MG63 (cell line): ENCODE data around the gene RIN2. TPM values are rescaled to one million over a fixed set of nuclear protein-coding genes. Genes with fewer than 3 reads are reported as not detected.

Source experiments
- DNase-seq: peaks from one replicate; pipeline ENCODE4 v3.0.0-alpha.2; 2020
- H3K27me3 ChIP-seq: fragments of 250-450 bp; sonication (Bioruptor Pico); 2 replicates; pipeline ENCODE4 v1.5.1; 2020; ENCODE audit warnings: mild to moderate bottlenecking, moderate library complexity
- H3K36me3 ChIP-seq: fragments of 250-450 bp; sonication (Bioruptor Pico); 2 replicates; pipeline ENCODE4 v1.5.1; 2020; ENCODE audit warnings: mild to moderate bottlenecking, moderate library complexity
- H3K4me3 ChIP-seq: fragments of 250-450 bp; sonication (Bioruptor Pico); 2 replicates; pipeline ENCODE4 v1.5.1; 2020; ENCODE audit warnings: mild to moderate bottlenecking, moderate library complexity
- H3K9me3 ChIP-seq: fragments of 250-450 bp; sonication (Bioruptor Pico); 2 replicates; pipeline ENCODE4 v1.5.1; 2020; ENCODE audit warnings: mild to moderate bottlenecking, moderate library complexity
- total RNA-seq: library from RNA; depleted of rRNA; stranded (reverse); fragments of >200 nt; shearing (Covaris generic); gene quantifications from 2 replicates; pipeline ENCODE4 v1.2.3, GENCODE V29; 2014; ENCODE audit warnings: low replicate concordance; rRNA removed

RIN2 gene, protein sequence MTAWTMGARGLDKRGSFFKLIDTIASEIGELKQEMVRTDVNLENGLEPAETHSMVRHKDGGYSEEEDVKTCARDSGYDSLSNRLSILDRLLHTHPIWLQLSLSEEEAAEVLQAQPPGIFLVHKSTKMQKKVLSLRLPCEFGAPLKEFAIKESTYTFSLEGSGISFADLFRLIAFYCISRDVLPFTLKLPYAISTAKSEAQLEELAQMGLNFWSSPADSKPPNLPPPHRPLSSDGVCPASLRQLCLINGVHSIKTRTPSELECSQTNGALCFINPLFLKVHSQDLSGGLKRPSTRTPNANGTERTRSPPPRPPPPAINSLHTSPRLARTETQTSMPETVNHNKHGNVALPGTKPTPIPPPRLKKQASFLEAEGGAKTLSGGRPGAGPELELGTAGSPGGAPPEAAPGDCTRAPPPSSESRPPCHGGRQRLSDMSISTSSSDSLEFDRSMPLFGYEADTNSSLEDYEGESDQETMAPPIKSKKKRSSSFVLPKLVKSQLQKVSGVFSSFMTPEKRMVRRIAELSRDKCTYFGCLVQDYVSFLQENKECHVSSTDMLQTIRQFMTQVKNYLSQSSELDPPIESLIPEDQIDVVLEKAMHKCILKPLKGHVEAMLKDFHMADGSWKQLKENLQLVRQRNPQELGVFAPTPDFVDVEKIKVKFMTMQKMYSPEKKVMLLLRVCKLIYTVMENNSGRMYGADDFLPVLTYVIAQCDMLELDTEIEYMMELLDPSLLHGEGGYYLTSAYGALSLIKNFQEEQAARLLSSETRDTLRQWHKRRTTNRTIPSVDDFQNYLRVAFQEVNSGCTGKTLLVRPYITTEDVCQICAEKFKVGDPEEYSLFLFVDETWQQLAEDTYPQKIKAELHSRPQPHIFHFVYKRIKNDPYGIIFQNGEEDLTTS
- total RNA-seq = 14.3 and 15.2 TPM in 2 replicates

DNA sequence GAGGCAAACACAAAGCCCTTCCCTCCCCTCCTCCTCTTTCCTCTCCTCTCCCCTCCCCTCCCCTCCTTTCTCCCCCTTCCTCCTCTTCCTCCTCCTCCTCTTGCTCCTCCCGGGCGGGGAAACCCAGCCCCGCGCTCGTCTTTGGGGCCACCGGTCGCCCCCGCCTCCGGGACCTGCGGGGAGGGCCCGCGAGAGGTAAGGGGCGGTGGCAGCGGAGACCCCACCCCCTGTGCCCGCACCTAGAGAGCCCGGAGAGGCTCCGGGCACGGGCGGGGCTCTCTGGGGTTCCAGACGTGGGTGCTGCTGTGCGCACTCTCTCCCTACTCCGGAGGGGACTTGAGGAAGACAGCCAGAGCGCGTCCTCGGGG, at the start of gene RIN2:
Gene RIN2 (plus strand): TSS at position 126 of the 368 bp plus-strand sequence. CDS start 131,344 bp downstream, outside the sequence.
- DNase-seq = no peak
- Histone ChIP-seq H3K4me3 (peak within 1 kb of the TSS; percentile 57), H3K36me3 (no peaks in the 10 kb centered on the region), H3K27me3 (no peaks in the 10 kb centered on the region), H3K9me3 (no peaks in the 10 kb centered on the region)

DNA sequence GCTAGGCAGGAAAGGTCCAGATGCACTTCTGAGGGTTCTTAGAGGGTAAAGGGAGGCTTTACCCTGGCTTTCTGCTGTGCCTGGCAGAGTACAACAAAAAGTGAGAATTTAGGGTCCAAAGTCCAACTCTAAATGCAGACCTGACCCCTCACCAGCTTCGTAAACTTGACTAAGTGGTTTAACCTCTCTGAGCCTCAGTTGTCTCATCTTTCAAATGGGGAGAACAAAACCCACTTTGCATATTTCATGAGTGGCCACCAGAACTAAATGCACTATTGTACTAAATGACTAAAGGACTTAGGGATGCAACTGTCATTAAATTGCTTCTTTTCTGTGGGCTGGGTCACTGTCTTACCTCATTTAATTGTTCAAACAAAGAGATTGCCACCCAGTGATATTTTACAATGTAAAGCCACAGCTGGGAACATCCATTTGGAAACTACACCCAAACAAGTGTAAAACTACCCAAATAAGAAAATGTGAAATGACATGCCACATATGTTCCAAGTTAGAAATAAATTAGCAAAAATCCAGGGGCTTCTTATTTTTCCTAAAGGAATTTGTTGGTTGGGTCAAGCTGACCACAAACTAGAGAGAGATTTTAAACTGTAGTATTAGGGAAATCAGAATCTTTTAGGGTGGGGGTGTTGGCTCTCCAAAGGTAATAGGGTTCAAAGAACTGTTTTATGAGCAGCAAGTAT, 48.3 kb upstream of the RIN2 start:
- Histone ChIP-seq H3K36me3 (no peaks in the 10 kb centered on the region), H3K27me3 (no peaks in the 10 kb centered on the region; the same call in 1 of the 2 replicates), H3K4me3 (no peak overlapping the region), H3K9me3 (no peaks in the 10 kb centered on the region)
- DNase-seq = no peak

DNA sequence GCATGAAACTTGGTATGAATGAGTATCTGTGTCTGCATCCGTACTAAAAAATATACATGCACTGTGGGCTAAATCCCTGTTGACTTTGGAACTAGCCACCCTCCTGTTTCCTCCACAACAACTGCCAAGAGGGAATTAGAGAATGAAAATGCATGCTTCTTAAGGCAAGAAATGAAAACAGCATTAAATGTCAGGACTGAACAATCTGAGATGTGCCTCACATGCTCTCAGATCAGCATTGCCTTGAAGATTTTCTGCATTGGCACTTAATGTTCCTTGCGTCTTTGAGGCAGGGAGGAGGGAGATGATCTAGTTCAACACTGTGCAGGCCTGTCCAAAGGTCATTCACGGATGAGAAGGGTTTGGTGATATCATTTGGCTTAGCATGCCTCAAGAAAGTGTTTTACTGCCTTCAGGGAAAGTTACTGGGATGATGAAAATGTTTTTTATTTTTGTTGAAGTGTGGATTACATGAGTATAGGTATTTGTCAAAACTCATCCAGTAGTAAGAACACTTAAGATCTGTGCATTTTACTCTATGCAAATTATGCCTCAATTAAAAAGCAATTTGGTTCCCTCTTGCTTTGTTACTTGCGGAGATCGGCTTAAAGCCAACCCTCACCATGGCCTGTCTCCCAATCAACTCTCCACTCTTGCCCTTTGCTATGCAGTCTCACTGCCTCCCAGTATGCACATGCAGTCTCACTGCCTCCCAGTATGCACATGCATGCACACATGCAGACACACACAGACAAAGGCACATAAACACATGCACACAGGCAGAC, 47.5 kb upstream of the RIN2 start:
- Histone ChIP-seq H3K36me3 (no peaks in the 10 kb centered on the region), H3K4me3 (no peak overlapping the region), H3K9me3 (no peaks in the 10 kb centered on the region), H3K27me3 (no peaks in the 10 kb centered on the region; the same call in 1 of the 2 replicates)
- DNase-seq = no peak

DNA sequence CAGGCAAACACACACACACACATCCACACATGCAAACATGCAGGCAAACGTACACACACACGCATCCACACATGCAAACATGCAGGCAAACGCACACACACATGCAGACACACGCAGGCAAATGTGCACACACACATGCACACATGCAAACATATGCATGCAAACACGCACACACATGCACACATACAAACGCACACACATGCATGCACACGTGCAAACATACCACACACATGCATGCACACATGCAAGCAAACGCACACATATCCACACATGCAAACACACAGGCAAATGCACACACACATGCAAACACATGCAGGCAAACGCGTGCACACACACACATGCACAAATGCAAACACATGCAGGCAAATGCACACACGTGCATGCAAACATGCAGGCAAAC, 46.9 kb upstream of the RIN2 start:
- Histone ChIP-seq H3K36me3 (no peaks in the 10 kb centered on the region), H3K27me3 (no peaks in the 10 kb centered on the region; the same call in 1 of the 2 replicates), H3K9me3 (no peaks in the 10 kb centered on the region), H3K4me3 (no peak overlapping the region)
- DNase-seq = no peak

DNA sequence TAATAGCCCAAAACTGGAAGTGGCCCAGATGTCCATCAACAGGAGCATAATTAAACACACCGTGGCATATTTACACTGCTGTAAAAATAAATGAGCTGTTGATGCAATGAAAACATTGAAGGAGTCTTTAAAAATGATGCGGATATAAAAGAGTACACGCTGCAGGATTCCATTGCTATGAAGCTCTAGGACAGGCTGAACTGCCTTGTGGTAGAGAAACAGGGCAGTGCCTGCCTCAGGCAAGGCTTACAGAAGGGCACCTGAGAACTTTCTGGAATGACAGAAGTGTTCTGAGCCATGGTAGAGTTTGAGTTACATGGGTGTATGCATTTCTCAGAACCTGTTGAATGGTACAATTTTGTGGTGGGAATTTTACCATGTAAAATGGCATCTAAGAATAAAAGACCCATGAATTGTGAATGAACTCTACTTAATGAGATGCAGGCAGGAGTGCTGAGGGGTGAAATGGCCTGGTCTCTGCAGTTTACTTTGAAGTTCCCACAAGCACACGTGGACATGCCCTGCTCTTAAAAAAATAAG, 45.3 kb upstream of the RIN2 start:
- DNase-seq = no peak
- no peaks in the 10 kb centered on the region; the same call in 1 of the 2 replicates for H3K27me3 ChIP-seq
- no peaks in the 10 kb centered on the region for H3K36me3 ChIP-seq
- H3K4me3 ChIP-seq = no peak overlapping the region
- no peaks in the 10 kb centered on the region for H3K9me3 ChIP-seq

DNA sequence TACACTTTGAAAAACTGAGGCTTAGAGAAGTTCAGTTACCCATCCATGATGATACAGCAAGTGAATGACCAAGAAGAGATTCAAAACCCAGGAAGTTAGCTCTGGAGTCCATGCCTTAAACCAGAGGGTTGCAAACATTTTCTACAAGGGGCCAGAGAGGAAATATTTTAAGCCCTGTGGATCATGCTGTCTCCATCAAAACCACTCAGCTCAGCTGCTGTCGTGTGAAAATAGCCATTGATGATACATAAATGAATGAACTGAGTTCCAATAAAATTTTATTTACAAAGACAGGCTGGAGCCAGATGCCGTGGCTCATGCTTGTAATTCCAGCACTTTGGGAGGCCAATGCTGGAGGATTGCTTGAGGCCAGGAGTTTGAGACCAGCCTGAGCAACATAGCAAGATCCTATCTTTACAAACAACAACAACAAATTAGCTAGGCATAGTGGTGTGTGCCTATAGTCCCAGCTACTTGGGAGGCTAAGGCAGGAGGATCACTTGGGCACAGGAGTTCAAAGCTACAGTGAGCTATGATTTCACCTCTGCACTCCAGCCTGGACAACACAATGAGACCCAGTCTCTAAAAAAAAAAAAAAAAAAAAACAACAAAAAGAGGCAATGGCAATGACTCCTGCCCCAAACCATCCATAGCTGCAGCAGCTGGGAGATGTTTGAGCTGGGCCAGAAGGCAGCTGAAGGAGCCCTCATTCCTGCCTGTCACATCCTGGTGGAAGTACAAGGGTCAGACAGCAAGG, 44.1 kb upstream of the RIN2 start:
- Histone ChIP-seq H3K36me3 (no peaks in the 10 kb centered on the region), H3K4me3 (no peak overlapping the region), H3K27me3 (no peaks in the 10 kb centered on the region), H3K9me3 (no peaks in the 10 kb centered on the region)
- no peak for DNase-seq

DNA sequence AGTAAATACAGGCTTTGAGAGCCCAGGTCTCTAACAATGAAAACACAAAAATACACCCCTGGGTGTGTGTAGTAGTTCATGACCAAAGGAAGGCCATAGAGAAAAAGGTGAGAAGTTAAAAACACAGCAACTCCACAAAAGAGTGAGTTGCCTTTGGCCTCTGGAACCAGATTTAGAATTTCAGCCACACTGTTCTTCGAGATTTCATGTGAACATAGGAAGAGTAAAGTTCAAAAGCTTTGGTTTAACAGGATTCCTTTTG, 43.5 kb upstream of the RIN2 start:
- no peak for DNase-seq
- H3K4me3 ChIP-seq = no peak overlapping the region
- no peaks in the 10 kb centered on the region for H3K9me3 ChIP-seq
- no peaks in the 10 kb centered on the region for H3K36me3 ChIP-seq
- H3K27me3 ChIP-seq = no peaks in the 10 kb centered on the region

DNA sequence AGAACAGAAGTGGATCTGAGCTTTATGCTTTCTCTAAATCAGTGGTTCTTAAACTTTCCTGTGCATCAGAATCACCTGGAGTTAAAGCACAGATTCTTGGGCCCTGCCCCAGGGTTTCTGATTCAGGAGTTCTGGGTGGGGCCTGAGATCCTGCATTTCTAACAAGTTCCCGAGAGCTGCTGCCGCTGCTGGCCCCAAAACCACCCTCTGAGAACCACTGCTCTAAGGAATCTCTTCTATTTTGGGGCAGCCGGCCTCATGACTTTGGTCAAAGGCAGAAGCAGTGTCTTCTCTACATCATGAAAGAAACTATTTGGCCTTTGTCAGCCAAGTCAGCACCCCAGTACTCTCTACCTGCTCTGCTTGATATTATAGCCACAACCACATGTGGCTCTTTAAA, 42.1 kb upstream of the RIN2 start:
- H3K4me3 ChIP-seq = no peak overlapping the region
- no peaks in the 10 kb centered on the region for H3K27me3 ChIP-seq
- no peaks in the 10 kb centered on the region for H3K36me3 ChIP-seq
- no peak for DNase-seq
- no peaks in the 10 kb centered on the region for H3K9me3 ChIP-seq

DNA sequence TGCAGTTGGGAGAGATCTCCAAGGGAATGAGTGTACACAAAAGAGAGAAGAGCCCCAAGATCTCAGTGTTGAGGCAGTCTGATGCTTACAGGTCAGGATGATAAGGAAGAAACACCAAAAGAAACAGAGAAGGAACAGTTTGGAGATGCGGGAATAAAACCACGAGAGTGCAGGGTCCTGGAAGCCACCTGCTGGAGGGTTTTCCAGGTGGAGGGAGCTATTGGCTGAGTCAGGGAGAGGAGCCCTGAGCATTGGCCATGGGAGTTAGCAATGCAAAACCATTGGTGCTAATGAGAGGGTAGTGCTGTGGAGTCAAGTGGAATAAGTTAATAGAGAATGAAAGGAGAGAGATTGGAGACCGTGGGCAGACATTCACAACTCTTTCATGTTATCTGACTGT, 39.2 kb upstream of the RIN2 start:
- Histone ChIP-seq H3K4me3 (no peak overlapping the region), H3K27me3 (no peaks in the 10 kb centered on the region), H3K9me3 (no peaks in the 10 kb centered on the region), H3K36me3 (no peaks in the 10 kb centered on the region)
- DNase-seq = no peak

DNA sequence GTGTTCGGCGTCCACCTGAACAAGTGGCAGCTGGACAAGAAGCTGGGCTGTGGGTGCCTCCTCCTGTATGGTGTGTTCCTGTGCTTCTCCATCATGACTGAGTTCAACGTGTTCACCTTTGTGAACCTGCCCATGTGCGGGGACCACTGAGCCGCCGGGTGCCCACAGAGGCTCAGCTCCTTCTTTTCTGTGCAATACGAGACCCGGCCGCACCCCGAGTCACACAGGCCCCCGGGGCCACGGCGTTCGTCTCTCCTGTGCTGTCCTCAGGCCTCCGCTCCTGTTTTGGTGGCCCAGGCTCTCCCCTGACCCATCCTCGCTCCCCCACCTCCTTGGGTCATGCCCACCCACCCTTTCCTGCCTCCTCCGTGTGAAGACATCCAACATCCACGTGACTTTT, 37.1 kb upstream of the RIN2 start:
- Histone ChIP-seq H3K27me3 (no peaks in the 10 kb centered on the region), H3K4me3 (no peak overlapping the region), H3K9me3 (no peaks in the 10 kb centered on the region), H3K36me3 (no peaks in the 10 kb centered on the region)
- no peak for DNase-seq

DNA sequence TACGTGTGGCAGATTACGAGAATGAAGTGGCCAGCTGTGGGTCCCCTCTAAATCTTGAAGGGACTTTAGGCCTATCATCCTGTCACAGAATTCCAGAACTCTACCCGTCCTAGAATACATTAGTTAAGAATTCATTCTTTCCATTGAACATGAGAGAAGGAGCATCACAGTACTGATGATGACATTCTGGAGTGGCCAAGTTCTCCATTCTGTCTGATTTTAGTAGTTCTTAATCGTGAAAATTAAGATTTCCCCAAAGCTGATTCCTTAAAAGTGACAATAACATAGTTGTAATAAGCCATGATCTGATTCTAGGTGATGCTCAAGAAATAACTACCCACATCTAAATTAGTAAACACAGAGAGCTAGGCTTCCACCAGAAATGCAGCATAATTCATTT, 35.0 kb upstream of the RIN2 start:
- Histone ChIP-seq H3K27me3 (no peaks in the 10 kb centered on the region), H3K36me3 (no peaks in the 10 kb centered on the region), H3K9me3 (no peaks in the 10 kb centered on the region), H3K4me3 (no peak overlapping the region)
- no peak for DNase-seq

DNA sequence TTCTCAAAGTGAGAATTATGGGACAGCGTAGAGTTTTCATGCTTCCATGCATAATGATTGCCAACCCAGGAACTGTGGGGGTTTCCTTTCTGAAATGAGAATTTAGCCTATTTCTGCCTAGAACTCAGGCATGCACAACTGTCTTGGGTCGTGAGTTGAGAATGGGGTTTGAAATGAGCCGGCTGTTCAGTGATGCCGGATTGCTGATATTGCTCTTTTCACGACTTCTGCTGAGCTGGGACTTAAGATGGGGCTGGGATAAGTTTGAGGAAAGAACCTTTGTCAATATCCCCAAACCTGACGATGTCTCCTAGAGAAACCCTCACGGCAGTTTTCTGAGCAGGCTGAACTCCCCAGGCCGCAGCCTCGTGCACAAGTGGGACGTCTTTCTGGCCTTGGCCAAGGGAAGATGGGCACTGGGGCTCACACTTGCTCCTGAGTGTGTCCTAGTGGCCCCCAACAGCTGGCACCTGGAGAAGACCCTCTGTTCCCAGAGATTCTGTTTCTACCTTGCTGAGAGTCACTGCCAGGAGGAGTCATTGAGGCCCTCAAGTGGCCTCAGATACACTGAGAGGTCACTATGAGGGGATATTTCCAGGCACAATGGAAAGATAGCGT, 34.1 kb upstream of the RIN2 start:
- Histone ChIP-seq H3K9me3 (no peaks in the 10 kb centered on the region), H3K27me3 (no peaks in the 10 kb centered on the region), H3K4me3 (no peak overlapping the region), H3K36me3 (no peaks in the 10 kb centered on the region)
- no peak for DNase-seq

DNA sequence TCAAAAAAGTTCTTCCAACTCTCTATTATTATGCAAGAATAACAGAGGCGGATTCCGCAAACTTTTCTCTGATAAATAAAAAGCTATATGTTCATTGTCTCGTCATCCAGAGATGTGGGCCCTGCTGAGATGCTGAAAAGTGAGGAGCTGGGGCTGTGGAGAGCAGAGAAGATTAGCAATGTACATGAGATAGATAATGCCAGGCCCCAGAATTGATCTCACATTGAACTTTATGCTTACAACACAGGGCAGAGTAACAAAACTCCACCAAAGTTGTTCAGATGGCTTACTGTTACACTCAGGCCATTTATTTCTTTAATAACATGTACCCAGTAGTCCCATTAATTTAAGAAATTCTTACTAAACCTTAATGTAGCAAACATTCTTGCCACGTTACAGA, 32.7 kb upstream of the RIN2 start:
- Histone ChIP-seq H3K36me3 (no peaks in the 10 kb centered on the region), H3K9me3 (no peaks in the 10 kb centered on the region), H3K4me3 (no peak overlapping the region), H3K27me3 (no peaks in the 10 kb centered on the region)
- DNase-seq = no peak

DNA sequence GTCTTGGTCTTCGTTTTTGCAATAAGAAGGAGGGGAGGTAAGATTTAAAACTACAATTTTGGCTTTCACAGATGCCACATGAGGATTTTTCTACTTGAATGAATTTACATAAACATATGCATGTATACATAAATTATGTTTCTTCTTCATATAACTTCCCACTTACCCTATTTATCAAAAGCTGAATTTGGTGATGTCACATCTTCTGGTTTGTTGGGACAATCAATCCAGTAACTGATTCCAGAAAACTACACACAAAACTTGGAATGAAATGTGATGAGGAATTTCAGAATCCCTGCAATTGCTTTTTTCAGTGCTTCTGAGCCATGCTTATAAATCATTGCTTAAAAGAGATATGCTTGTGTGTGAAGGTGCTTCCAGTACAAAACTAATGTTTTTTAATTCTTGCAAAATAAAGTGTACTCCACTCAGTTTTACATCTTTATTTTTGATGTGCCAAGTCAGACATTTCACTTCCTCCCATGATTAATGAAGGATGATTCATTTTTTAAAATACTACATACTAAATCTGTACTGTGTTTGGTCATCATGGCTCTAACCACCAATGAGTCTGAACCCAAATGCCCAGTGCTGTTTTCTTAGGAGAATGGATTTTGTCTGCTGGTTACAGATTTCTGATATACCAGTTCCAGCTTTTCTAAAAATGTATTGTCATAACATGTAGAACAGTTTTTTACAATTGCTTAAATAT, 32.1 kb upstream of the RIN2 start:
- DNase-seq = no peak
- Histone ChIP-seq H3K36me3 (no peaks in the 10 kb centered on the region), H3K9me3 (no peaks in the 10 kb centered on the region), H3K4me3 (no peak overlapping the region), H3K27me3 (no peaks in the 10 kb centered on the region)
